ENCODE data around the gene TNFRSF18. TPM values are rescaled to one million over a fixed set of nuclear protein-coding genes. Genes with fewer than 3 reads are reported as not detected.

Gene TNFRSF18
- total RNA-seq, 2 experiments from 2014 or later = not detected

DNA sequence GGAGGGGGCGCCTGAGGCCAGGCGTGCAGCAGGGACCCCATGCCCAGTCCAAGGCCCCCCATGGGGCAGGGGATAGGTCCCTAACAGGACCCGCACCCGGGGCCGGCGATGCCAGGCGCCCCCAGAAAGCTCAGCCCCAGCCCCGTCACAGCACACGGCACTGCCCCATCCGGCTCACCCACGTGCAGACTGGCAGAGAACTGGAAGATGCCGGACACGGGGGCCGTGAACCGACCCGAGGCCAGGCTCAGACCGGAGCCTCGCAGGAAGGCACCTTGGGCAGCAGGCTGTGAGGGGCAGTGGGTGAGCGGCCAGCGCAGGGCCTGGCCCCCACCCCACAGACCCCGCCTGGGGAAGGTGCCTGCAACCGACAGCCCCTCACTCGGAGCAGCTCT lies 36.9 kb upstream of the TNFRSF18 start:
- H3K4me3 ChIP-seq (ENCODE audit: low read depth, low read length, poor library complexity, severe bottlenecking) = no peak overlapping the region
- no peaks in the 10 kb centered on the region for H3K9me2 ChIP-seq (ENCODE audit: insufficient read depth, low read length)
- no TSS peak for BruUV-seq (replicated peaks)
- H3K79me2 ChIP-seq (ENCODE audit: insufficient read depth, low read depth, low read length) = no peaks in the 10 kb centered on the region
- ChIA-PET POLR2A (no interaction called here), CTCF (ENCODE audit: unreplicated experiment) (no interaction called here)
- H3K4me2 ChIP-seq (ENCODE audit: low read length) = no peak overlapping the region
- no peaks in the 10 kb centered on the region for H3K4me1 ChIP-seq (ENCODE audit: insufficient read depth, low read length, poor library complexity, severe bottlenecking)
- H3K36me3 ChIP-seq (ENCODE audit: insufficient read depth, low read length) = no peaks in the 10 kb centered on the region
- no peak for DNase-seq (ENCODE audit: low spot score)
- intact Hi-C loops (cut with micrococcal nuclease; ENCODE audit: unreplicated experiment) = no loop called here
- H4K20me1 ChIP-seq (ENCODE audit: insufficient read depth, low read length) = no peaks in the 10 kb centered on the region
- H2AFZ ChIP-seq (ENCODE audit: low read length) = no peak overlapping the region
- H3K27ac ChIP-seq (ENCODE audit: low read depth, low read length, poor library complexity, severe bottlenecking) = no peak overlapping the region
- TF ChIP-seq, protein P1, sequence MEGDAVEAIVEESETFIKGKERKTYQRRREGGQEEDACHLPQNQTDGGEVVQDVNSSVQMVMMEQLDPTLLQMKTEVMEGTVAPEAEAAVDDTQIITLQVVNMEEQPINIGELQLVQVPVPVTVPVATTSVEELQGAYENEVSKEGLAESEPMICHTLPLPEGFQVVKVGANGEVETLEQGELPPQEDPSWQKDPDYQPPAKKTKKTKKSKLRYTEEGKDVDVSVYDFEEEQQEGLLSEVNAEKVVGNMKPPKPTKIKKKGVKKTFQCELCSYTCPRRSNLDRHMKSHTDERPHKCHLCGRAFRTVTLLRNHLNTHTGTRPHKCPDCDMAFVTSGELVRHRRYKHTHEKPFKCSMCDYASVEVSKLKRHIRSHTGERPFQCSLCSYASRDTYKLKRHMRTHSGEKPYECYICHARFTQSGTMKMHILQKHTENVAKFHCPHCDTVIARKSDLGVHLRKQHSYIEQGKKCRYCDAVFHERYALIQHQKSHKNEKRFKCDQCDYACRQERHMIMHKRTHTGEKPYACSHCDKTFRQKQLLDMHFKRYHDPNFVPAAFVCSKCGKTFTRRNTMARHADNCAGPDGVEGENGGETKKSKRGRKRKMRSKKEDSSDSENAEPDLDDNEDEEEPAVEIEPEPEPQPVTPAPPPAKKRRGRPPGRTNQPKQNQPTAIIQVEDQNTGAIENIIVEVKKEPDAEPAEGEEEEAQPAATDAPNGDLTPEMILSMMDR (conservative IDR thresholded peaks at IDR 0.05; ENCODE audit: low read length) = no peak
- TF ChIP-seq EZH2phosphoT487 (IDR thresholded peaks at IDR 0.05; ENCODE audit: borderline replicate concordance, low read depth, low read length) = no peak
- no peaks in the 10 kb centered on the region for H3K9me3 ChIP-seq (ENCODE audit: low read length)

DNA sequence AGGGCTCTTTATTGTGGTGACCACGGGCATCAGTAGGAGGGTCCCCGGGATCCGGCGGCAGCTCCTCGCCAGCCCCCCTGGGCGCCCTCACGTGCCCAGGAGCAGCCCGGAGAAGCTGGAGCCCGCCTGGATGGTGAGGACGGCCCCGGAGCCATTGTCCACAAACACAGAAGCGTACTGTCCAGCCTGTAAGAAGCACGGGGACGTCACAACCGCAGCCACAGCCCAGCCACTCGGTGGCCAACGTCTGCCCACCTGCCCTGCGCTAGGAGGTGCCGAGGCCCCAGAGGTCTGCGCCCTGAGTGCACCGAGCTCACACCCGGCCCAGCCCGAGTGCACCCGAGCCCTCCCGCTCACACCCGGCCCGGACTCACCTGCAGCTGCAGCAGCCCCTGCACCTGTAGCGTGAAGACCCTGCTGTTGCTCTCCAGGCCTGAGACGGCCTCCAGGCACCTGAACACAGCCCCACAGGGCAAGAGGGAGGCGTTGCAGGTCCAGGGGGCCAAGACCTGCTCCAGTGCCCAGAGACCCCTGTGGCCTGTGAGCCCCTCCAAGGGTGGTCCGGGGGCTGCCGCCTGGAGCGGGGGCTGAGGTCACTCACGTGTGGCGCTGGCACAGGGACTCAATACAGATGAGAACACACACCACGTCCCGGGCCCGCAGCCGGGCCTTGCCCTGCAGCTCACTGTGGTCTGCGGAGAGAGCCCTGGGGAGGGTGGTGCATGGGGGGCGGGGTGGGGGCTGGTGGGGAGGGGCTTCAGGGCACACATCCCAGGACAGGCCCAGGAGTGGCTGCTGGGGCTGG lies 36.3 kb upstream of the TNFRSF18 start:
- Histone ChIP-seq H3K79me2 (ENCODE audit: insufficient read depth, low read depth, low read length) (no peaks in the 10 kb centered on the region), H3K4me3 (ENCODE audit: low read depth, low read length, poor library complexity, severe bottlenecking) (no peak overlapping the region), H3K9me3 (ENCODE audit: low read length) (no peaks in the 10 kb centered on the region), H3K36me3 (ENCODE audit: insufficient read depth, low read length) (no peaks in the 10 kb centered on the region), H3K9me2 (ENCODE audit: insufficient read depth, low read length) (no peaks in the 10 kb centered on the region), H3K27ac (ENCODE audit: low read depth, low read length, poor library complexity, severe bottlenecking) (no peak overlapping the region), H3K4me1 (ENCODE audit: insufficient read depth, low read length, poor library complexity, severe bottlenecking) (no peaks in the 10 kb centered on the region), H3K4me2 (ENCODE audit: low read length) (no peak overlapping the region), H4K20me1 (ENCODE audit: insufficient read depth, low read length) (no peaks in the 10 kb centered on the region), H2AFZ (ENCODE audit: low read length) (no peak overlapping the region)
- BruUV-seq (replicated peaks) = no TSS peak
- CTCF ChIA-PET (ENCODE audit: unreplicated experiment) = no interaction called here
- no peak for DNase-seq (ENCODE audit: low spot score)
- POLR2A ChIA-PET = no interaction called here
- intact Hi-C loops (cut with micrococcal nuclease; ENCODE audit: unreplicated experiment) = no loop called here
- no peak for TF ChIP-seq EZH2phosphoT487 (IDR thresholded peaks at IDR 0.05; ENCODE audit: borderline replicate concordance, low read depth, low read length)
- TF ChIP-seq, protein P1 (conservative IDR thresholded peaks at IDR 0.05; ENCODE audit: low read length) = no peak

DNA sequence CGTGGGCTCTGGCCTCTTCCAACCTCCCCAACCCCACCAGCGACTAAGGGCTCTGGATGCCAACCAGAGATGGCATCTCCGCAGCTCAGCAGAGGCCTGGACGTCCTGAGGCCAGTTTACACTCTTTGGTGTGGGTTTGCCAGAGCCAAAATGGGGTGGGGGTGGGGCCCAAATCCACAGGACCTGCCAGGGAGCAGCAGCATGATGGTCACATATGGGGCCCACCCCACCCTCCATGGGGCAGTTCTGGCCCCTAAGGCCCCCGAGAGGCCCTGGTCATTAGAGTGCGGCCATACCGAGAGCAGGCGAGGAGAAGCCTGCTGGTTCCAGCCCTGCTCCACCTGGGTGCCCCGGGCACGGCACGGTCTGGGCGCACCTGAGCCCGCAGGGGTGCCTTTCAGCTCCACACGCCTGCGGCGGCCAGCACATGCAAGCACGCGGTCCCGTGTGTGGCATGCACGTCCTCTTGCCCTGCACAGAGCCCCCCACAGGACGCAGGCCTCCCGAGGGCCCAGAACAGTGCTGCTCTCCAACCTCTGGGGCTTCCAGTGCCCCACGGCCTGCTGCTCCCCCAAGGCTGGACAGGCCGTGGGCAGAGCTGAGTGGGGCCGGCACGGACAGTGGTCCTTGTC lies 35.3 kb upstream of the TNFRSF18 start:
- H2AFZ ChIP-seq (ENCODE audit: low read length) = no peak overlapping the region
- no peaks in the 10 kb centered on the region for H3K4me1 ChIP-seq (ENCODE audit: insufficient read depth, low read length, poor library complexity, severe bottlenecking)
- no peak for DNase-seq (ENCODE audit: low spot score)
- H3K9me2 ChIP-seq (ENCODE audit: insufficient read depth, low read length) = no peaks in the 10 kb centered on the region
- no peaks in the 10 kb centered on the region for H3K79me2 ChIP-seq (ENCODE audit: insufficient read depth, low read depth, low read length)
- POLR2A ChIA-PET = no interaction called here
- intact Hi-C loops (cut with micrococcal nuclease; ENCODE audit: unreplicated experiment) = no loop called here
- BruUV-seq (replicated peaks) = no TSS peak
- H3K9me3 ChIP-seq (ENCODE audit: low read length) = no peaks in the 10 kb centered on the region
- no peaks in the 10 kb centered on the region for H4K20me1 ChIP-seq (ENCODE audit: insufficient read depth, low read length)
- TF ChIP-seq, protein P1 (conservative IDR thresholded peaks at IDR 0.05; ENCODE audit: low read length) = no peak
- TF ChIP-seq EZH2phosphoT487 (IDR thresholded peaks at IDR 0.05; ENCODE audit: borderline replicate concordance, low read depth, low read length) = no peak
- CTCF ChIA-PET (ENCODE audit: unreplicated experiment) = no interaction called here
- no peaks in the 10 kb centered on the region for H3K36me3 ChIP-seq (ENCODE audit: insufficient read depth, low read length)
- no peak overlapping the region for H3K27ac ChIP-seq (ENCODE audit: low read depth, low read length, poor library complexity, severe bottlenecking)
- H3K4me3 ChIP-seq (ENCODE audit: low read depth, low read length, poor library complexity, severe bottlenecking) = no peak overlapping the region
- H3K4me2 ChIP-seq (ENCODE audit: low read length) = no peak overlapping the region

Measured in OCI-LY7 (cell line).